Measurements from ENCODE around the gene HINT2. TPM values are rescaled to one million over a fixed set of nuclear protein-coding genes. Genes with fewer than 3 reads are reported as not detected.
A peak's percentile ranks its signal among the peaks of the same experiment; 100 is the strongest.

The HINT2 gene
- total RNA-seq, 1 donor from 2014 or later, result 55.3 TPM

DNA sequence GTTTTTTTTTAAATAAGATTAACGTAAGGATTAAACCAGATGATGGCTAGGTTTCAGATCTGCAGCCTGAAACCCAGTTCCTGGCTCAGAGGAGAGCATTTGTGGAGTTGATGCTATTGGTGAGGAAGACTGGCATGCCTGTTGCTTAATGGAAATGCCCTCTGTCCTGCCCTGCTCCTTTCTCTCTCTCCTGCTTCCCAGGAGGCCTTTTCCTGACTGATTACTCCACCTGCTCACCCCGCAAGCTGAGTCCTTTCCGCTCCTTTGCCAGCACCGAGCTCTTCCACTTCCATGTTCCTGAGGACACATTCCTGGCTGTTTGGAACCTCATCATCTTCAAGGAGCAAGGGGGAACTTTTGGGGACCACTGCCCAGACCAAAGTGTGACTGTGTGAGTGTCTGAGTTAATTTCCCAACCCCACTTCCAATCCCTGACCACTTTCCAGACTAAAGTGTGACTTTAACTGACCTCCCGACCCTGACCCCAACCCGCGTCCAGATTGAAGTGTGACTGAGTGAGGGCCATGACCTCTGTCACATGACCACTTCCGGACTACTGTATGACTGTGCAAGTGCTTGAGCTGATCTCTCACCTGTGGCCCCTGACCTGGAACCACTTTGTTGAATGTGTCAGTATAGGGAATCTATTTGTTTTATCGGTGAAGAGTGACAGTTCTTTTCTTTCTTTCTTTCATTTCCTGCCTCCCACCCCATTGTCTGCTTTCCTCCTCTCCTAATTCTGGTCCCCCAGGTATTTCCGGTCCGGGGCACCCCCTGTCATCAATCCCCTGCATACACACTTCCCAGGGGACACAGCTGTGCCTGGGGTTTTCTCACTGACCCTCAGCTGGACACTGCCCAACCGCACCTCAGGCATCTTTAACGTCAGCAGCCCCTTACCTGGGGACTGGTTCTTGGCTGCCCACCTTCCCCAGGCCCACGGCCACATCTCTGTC lies 19.7 kb upstream of the HINT2 start:
- Mint-ChIP-seq H3K36me3 (ENCODE audit: low read depth) (no peaks in the 10 kb centered on the region), H3K27me3 (ENCODE audit: insufficient read depth) (peaks cover 3% of the 10 kb centered on the region), H3K27ac (no peak overlapping the region), H3K4me1 (ENCODE audit: low read depth) (peaks cover 14% of the 10 kb centered on the region), H3K4me3 (no peak overlapping the region), H3K9me3 (no peaks in the 10 kb centered on the region)
- no peak for DNase-seq (ENCODE audit: low spot score)
- intact Hi-C loops (cut with micrococcal nuclease), result no loop called here

DNA sequence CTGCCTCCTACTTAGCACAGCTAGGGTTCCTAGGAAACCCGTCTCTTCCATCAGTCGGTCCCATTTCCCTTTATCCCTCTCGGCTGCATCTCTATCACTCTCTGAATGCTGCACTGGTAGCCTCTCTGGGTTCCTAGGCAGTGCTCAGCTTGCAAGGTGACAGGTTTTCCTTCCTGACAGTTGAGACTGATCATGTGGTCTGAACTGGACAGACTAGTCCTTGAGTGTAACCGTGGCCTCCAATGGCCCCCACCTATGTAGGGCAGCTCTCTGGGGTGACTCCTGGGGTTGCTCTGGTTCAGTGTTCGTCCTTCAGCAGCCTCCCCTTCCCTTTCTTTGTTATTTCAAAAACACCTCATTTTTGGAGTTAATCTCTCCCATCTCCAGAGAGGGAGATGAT lies 18.0 kb upstream of the HINT2 start:
- Mint-ChIP-seq H3K27me3 (ENCODE audit: insufficient read depth) (no peaks in the 10 kb centered on the region), H3K4me3 (no peak overlapping the region), H3K36me3 (ENCODE audit: low read depth) (no peaks in the 10 kb centered on the region), H3K4me1 (ENCODE audit: low read depth) (peaks cover 25% of the 10 kb centered on the region), H3K27ac (no peak overlapping the region), H3K9me3 (no peaks in the 10 kb centered on the region)
- intact Hi-C loops (cut with micrococcal nuclease), result no loop called here
- no peak for DNase-seq (ENCODE audit: low spot score)

DNA sequence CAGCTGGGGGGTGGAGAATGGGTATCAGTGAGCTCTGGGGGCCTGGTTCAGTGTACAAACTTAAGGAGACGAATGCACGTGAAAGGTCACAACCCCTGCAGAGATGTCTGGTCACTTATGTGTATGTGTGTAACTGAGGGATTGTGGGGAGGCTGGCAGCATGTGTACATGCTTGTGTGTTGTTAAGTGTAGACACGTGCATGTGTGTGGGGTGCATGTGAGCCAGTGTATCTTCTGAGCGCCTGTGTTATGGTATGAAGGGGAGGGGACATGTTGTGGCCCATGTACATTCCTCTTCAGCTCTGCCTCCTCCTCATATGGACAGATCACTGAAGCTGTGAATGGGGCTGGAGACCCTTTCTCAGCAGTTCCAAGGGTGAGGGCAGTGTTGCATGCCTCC lies 16.2 kb upstream of the HINT2 start:
- intact Hi-C loops (cut with micrococcal nuclease), result no loop called here
- no peak for DNase-seq (ENCODE audit: low spot score)
- Mint-ChIP-seq H3K9me3 (no peaks in the 10 kb centered on the region), H3K4me1 (ENCODE audit: low read depth) (peaks cover 25% of the 10 kb centered on the region), H3K4me3 (peak overlapping the region; percentile 12), H3K36me3 (ENCODE audit: low read depth) (no peaks in the 10 kb centered on the region), H3K27me3 (ENCODE audit: insufficient read depth) (peaks cover 3% of the 10 kb centered on the region), H3K27ac (no peak overlapping the region)

DNA sequence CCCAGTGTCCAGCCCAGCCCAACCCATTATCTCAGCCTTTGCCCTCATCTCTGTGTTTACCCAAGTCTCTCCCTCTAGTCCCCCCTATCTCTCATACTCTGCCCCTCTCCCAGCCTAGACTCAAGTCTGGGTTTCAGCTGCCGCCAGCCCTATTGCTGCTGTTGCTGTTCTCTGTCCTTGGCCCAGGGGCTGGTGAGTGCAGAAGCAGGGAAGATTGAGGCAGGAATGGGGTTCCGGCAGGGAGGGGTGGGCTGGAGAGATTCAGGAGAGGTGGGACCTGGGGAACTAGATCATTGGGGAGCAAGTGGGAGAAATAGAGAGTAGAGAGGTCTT lies 14.9 kb upstream of the HINT2 start:
- Mint-ChIP-seq H3K4me1 (ENCODE audit: low read depth) (peaks cover 25% of the 10 kb centered on the region), H3K4me3 (peak overlapping the region; percentile 87), H3K9me3 (no peaks in the 10 kb centered on the region), H3K27ac (peak overlapping the region; percentile 72), H3K27me3 (ENCODE audit: insufficient read depth) (peaks cover 3% of the 10 kb centered on the region), H3K36me3 (ENCODE audit: low read depth) (no peaks in the 10 kb centered on the region)
- DNase-seq (ENCODE audit: low spot score), result no peak
- intact Hi-C loops (cut with micrococcal nuclease), result loop anchor here (1.0 to 10.0 kb wide), 12 partner anchors 14 to 712 kb away; partner anchors contain the start of genes ATOSB, CD72, CREB3 and GBA2

DNA sequence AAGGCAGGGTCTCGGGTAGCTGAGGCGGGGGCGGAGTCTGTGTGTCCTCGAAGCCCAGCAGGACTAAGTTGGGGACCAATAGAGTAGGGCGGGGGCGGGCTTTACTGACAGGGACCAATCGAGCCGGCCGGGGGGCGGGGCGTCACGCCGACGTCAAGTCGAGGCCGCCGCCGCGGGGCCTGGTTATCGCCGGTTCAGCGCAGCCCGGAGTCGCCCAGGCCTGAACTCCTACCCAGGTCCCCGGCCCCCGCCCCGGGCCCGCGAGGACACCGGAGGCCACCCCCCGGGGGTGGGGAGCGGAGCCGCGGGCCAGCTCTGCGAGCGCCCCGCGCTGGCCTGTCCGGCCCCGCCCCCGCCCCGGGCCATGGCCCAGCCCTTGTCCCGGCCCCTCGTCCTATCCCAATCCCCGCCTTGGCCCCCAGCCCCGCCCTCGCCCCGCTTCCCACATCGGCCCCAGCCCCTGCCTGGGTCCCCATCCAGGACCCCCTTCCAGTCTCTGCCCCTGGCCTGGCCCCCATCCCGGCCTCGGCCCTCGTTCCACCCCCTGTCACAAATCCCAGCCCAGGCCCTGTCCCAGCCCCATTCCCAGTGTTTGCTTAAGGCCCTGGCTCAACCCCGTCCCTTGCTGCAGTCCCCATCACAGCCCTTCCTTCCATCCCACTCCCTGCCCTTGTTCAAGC lies 14.4 kb upstream of the HINT2 start, which contains the start of gene TMEM8B:
Gene TMEM8B (plus strand): TSS at position 145 of the 680 bp plus-strand sequence. CDS start 220 bp downstream, at position 365.
- H3K27ac Mint-ChIP-seq, result peak within 1 kb of the TSS; percentile 89
- intact Hi-C loops (cut with micrococcal nuclease), result loop anchor here (1.0 to 10.0 kb wide), 12 partner anchors 14 to 712 kb away; partner anchors contain the start of genes ATOSB, CD72, CREB3 and GBA2

DNA sequence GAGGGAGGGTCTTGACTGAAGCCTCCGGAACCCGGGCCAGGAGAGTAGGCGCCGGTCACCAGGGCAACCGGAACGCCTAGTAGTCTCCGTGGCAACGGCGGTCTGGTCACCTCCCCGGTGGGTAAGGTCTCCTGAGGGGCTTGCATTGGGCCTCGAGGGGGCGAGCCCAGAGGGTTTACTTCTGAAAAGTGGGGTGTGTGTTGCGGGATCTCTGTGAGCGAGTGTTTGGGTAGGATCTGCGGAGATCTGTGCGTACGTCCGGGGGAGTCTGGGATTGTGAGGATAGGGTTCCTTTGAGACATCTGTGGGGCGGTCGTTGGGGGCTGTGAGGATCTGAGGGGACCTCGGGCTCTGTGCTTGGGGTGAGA lies 13.9 kb upstream of the HINT2 start, which contains the start of gene FAM221B:
Gene FAM221B (minus strand): TSS at position 17 of the 368 bp plus-strand sequence. CDS start 2,571 bp downstream, outside the sequence.
- Mint-ChIP-seq H3K4me3 (peak within 1 kb of the TSS; percentile 91), H3K27me3 (ENCODE audit: insufficient read depth) (peaks cover 3% of the 10 kb centered on the region), H3K4me1 (ENCODE audit: low read depth) (peaks cover 22% of the 10 kb centered on the region), H3K36me3 (ENCODE audit: low read depth) (no peaks in the 10 kb centered on the region), H3K27ac (peak within 1 kb of the TSS; percentile 89), H3K9me3 (no peaks in the 10 kb centered on the region)
- DNase-seq (ENCODE audit: low spot score), result peak; percentile 29
- intact Hi-C loops (cut with micrococcal nuclease), result loop anchor here (1.0 to 10.0 kb wide), 12 partner anchors 13 to 711 kb away; partner anchors contain the start of genes ATOSB, CD72, CREB3 and GBA2

More for the DNA sequence above, 14.4 kb upstream of the HINT2 start, which contains the start of gene TMEM8B:
- Mint-ChIP-seq H3K4me3 (peak within 1 kb of the TSS; percentile 91), H3K9me3 (no peaks in the 10 kb centered on the region), H3K36me3 (ENCODE audit: low read depth) (no peaks in the 10 kb centered on the region), H3K27me3 (ENCODE audit: insufficient read depth) (peaks cover 3% of the 10 kb centered on the region), H3K4me1 (ENCODE audit: low read depth) (peaks cover 22% of the 10 kb centered on the region)
- peak; percentile 86 for DNase-seq (ENCODE audit: low spot score)

DNA sequence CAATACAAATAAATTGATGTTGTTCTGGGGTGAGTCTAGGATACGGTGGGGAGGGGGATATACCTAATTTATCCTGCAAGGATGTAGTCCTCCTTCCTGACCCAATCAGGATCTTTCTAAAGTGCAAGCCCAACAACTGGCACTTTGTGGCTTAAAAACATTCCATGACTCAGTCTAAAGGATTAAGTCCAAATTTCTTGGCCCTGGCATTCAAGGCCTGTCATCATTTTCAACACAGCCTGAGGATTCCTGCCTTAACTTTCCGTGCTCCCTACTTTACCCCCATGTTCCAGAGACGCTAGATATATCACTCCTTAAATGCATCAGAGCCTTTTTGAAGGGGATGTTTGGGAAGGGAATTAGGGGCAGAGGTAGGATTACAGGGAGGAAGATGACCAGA lies 12.6 kb upstream of the HINT2 start:
- H3K36me3 Mint-ChIP-seq (ENCODE audit: low read depth), result no peaks in the 10 kb centered on the region
- intact Hi-C loops (cut with micrococcal nuclease), result loop anchor here (5.0 to 10.0 kb wide), 4 partner anchors 207 to 710 kb away; partner anchors contain the start of genes ATOSB, CD72, RECK and RNF38
- no peak overlapping the region for H3K27ac Mint-ChIP-seq
- H3K4me3 Mint-ChIP-seq, result peak overlapping the region; percentile 91
- no peaks in the 10 kb centered on the region for H3K9me3 Mint-ChIP-seq
- H3K27me3 Mint-ChIP-seq (ENCODE audit: insufficient read depth), result peaks cover 3% of the 10 kb centered on the region
- no peak for DNase-seq (ENCODE audit: low spot score)
- peaks cover 22% of the 10 kb centered on the region for H3K4me1 Mint-ChIP-seq (ENCODE audit: low read depth)

DNA sequence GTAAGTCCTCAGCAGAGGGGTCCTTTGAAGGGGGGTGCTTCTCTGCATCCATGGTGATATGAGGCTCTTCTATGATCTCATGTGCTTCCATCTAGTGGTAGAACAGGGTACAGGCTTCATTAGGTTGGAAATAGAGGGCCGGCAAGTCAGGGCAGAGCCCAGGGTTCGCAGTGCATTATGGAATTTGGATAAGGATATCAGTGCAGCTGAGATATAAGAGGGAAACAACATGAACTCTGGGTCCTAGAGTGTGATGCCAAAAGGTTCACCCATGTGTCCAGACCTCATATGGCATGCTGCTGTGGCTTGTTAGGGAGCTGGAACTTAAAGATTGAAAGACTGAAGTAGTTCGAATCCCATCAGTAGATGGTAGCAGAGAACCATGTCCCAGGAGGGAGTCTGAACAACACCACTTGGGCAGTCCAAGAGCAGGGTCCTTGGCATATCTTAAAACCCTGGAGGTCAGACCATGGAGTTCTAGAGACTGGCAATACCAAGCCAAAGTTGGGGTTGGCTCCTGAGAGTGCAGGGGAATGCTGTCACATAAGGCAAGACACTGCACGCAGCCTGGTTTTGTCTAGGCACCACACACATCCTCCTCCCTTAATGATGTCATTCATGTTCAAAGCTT lies 11.3 kb upstream of the HINT2 start:
- Mint-ChIP-seq H3K27ac (no peak overlapping the region), H3K9me3 (no peaks in the 10 kb centered on the region), H3K4me3 (peak overlapping the region; percentile 11), H3K4me1 (ENCODE audit: low read depth) (peaks cover 22% of the 10 kb centered on the region), H3K36me3 (ENCODE audit: low read depth) (no peaks in the 10 kb centered on the region), H3K27me3 (ENCODE audit: insufficient read depth) (peaks cover 3% of the 10 kb centered on the region)
- DNase-seq (ENCODE audit: low spot score), result peak; percentile 21
- intact Hi-C loops (cut with micrococcal nuclease), result loop anchor here (1.0 to 10.0 kb wide), 6 partner anchors 36 to 709 kb away; partner anchors contain the start of genes ATOSB, CD72, RECK and RNF38

DNA sequence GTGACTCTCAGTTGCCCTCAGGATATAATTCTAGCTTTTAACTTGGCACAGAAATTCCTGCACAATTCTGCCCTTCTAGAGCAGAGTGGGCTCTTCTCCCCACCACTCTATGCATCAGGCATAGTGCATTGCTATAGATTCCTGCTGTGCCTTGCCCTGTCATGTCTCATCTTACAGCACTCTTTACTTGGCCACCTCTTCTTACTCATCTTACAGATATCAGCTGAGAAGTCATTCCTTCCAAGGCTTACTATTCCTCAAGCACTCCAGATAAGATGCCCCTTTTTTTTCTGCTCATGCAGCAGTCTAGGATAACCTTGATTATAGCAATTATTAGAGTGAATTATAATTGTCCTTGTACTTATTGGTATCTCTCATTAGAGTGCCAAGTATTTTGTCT lies 8.1 kb upstream of the HINT2 start:
- no peaks in the 10 kb centered on the region for H3K9me3 Mint-ChIP-seq
- no peak for DNase-seq (ENCODE audit: low spot score)
- no peaks in the 10 kb centered on the region for H3K4me1 Mint-ChIP-seq (ENCODE audit: low read depth)
- no peak overlapping the region for H3K4me3 Mint-ChIP-seq
- H3K27me3 Mint-ChIP-seq (ENCODE audit: insufficient read depth), result peaks cover 3% of the 10 kb centered on the region
- H3K36me3 Mint-ChIP-seq (ENCODE audit: low read depth), result no peaks in the 10 kb centered on the region
- H3K27ac Mint-ChIP-seq, result no peak overlapping the region
- intact Hi-C loops (cut with micrococcal nuclease), result loop anchor here (10.0 kb wide), 2 partner anchors 212 to 582 kb away; partner anchors contain the start of genes RECK and RNF38

DNA sequence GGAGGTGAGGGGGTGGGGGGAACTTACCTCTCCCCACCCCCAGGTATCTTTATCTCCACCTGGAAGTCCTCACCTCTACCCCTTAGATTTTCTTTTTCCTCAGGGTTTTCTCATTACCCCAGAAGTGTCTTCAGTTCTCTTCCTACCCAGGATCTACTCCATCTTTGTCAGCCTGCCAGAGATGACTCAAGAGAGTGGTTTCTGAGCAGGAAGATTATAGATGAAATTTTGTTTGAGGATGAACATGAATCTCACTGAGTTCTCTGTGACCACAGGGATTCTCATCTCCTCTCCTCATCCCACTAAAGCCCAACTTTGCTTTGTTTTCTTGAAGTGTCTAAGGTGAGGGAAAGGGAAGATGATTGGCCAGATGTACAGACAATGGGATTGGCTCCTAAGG lies 5.2 kb upstream of the HINT2 start:
- intact Hi-C loops (cut with micrococcal nuclease), result loop anchor here (10.0 kb wide), 2 partner anchors 215 to 585 kb away; partner anchors contain the start of genes RECK and RNF38
- no peak for DNase-seq (ENCODE audit: low spot score)
- Mint-ChIP-seq H3K9me3 (no peaks in the 10 kb centered on the region), H3K36me3 (ENCODE audit: low read depth) (no peaks in the 10 kb centered on the region), H3K4me3 (no peak overlapping the region), H3K4me1 (ENCODE audit: low read depth) (peaks cover 6% of the 10 kb centered on the region), H3K27me3 (ENCODE audit: insufficient read depth) (peaks cover 6% of the 10 kb centered on the region), H3K27ac (no peak overlapping the region)

DNA sequence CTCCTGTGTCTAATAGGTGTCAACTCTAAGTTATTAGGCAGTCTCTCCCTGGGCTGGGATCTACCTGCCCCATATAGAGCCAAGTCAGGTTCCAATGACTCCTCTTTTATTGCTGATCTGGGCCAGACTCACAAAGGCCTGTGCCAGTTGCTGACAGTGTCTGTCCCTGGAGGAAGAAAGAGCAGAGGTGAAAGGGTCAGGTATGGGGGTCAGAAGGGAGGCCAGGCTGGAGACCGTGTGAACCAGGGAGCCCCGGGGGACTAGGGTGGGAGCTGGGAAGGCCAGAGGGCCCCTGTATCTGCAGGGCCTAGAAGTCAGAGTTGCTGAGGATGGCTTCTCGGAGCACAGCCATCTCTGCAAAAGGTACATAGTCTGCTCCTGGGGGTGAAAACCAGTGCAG lies 3.5 kb upstream of the HINT2 start:
- peaks cover 15% of the 10 kb centered on the region for H3K4me1 Mint-ChIP-seq (ENCODE audit: low read depth)
- DNase-seq (ENCODE audit: low spot score), result no peak
- peaks cover 6% of the 10 kb centered on the region for H3K27me3 Mint-ChIP-seq (ENCODE audit: insufficient read depth)
- no peak overlapping the region for H3K27ac Mint-ChIP-seq
- H3K9me3 Mint-ChIP-seq, result no peaks in the 10 kb centered on the region
- intact Hi-C loops (cut with micrococcal nuclease), result loop anchor here (10.0 kb wide), 2 partner anchors 316 to 436 kb away; partner anchors contain the start of genes GLIPR2 and GNE
- peaks cover 3% of the 10 kb centered on the region for H3K36me3 Mint-ChIP-seq (ENCODE audit: low read depth)
- no peak overlapping the region for H3K4me3 Mint-ChIP-seq

DNA sequence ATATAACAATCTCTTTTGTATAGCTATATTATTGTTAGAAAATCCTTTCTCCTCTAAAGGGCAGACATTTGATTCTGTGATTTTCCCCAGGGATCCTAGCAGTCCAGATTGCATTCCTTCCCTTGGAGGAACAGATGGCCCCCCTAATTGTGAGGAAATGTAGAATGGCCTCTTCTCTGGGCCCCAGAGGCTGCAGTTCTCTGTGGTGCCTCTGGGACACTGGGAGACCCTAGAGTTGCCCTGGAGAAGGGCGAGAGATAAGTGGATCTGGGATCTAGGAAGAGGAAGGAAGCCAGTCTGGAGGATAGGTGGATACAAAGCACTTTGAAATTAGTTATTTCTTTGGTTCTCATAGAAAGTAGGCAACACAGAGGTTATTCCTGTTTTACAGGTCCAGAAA lies 1.9 kb upstream of the HINT2 start:
- Mint-ChIP-seq H3K27me3 (ENCODE audit: insufficient read depth) (peaks cover 6% of the 10 kb centered on the region), H3K36me3 (ENCODE audit: low read depth) (peaks cover 11% of the 10 kb centered on the region), H3K4me1 (ENCODE audit: low read depth) (peaks cover 30% of the 10 kb centered on the region)

More for the DNA sequence above, 1.9 kb upstream of the HINT2 start:
- DNase-seq (ENCODE audit: low spot score), result no peak
- intact Hi-C loops (cut with micrococcal nuclease), result loop anchor here (10.0 kb wide), 2 partner anchors 318 to 438 kb away; partner anchors contain the start of genes GLIPR2 and GNE
- H3K27ac Mint-ChIP-seq, result no peak overlapping the region
- no peaks in the 10 kb centered on the region for H3K9me3 Mint-ChIP-seq
- H3K4me3 Mint-ChIP-seq, result no peak overlapping the region

Data from activated T-helper 1 cell treated with anti-CD3 and anti-CD28 coated beads, Interleukin-12 subunit alpha, Interleukin-12 subunit beta, Interleukin-2, Interleukin-4 antibody, amounts not matched to agents 30 ng/mL and 10 ng/mL and 1 ng/mL, durations not matched to agents 14 hours and 24 hours and 36 hours (primary cell).